Measurements from ENCODE around the gene TMEM182.

Gene TMEM182

GRCh38 chr2:102768253-102768652, 6.4 kb downstream of the TMEM182 start:
- DNase-seq (ENCODE audit: low spot score): no peak

- DNase-seq (ENCODE audit: low spot score): no peak
Measured at GRCh38 chr2:102768892-102769291, 7.1 kb downstream of the TMEM182 start.

GRCh38 chr2:102770506-102770905, 8.7 kb downstream of the TMEM182 start:
- no peak for DNase-seq (ENCODE audit: low spot score)

- no peak for DNase-seq (ENCODE audit: low spot score)
Measured at GRCh38 chr2:102771114-102771513, 9.3 kb downstream of the TMEM182 start.

- DNase-seq (ENCODE audit: low spot score): no peak
Measured at GRCh38 chr2:102772659-102773058, 10.8 kb downstream of the TMEM182 start.

- no peak for DNase-seq (ENCODE audit: low spot score)
Measured at GRCh38 chr2:102773149-102773705, 11.4 kb downstream of the TMEM182 start.

- no peak for DNase-seq (ENCODE audit: low spot score)
Measured at GRCh38 chr2:102778260-102778659, 16.4 kb downstream of the TMEM182 start.

- DNase-seq (ENCODE audit: low spot score): no peak
Measured at GRCh38 chr2:102780467-102780866, 18.6 kb downstream of the TMEM182 start.

- DNase-seq (ENCODE audit: low spot score): no peak
Measured at GRCh38 chr2:102782187-102782586, 20.4 kb downstream of the TMEM182 start.

GRCh38 chr2:102782933-102783332, 21.1 kb downstream of the TMEM182 start:
- no peak for DNase-seq (ENCODE audit: low spot score)

- no peak for DNase-seq (ENCODE audit: low spot score)
Measured at GRCh38 chr2:102783506-102784183, 21.8 kb downstream of the TMEM182 start.

GRCh38 chr2:102784940-102785339, 23.1 kb downstream of the TMEM182 start:
- DNase-seq (ENCODE audit: low spot score): no peak

- DNase-seq (ENCODE audit: low spot score): no peak
Measured at GRCh38 chr2:102788216-102788884, 26.5 kb downstream of the TMEM182 start.

GRCh38 chr2:102788885-102789260, 27.0 kb downstream of the TMEM182 start:
- DNase-seq (ENCODE audit: low spot score): peak; percentile 9

GRCh38 chr2:102789349-102790090, 27.7 kb downstream of the TMEM182 start:
- no peak for DNase-seq (ENCODE audit: low spot score)

GRCh38 chr2:102790091-102790455, 28.2 kb downstream of the TMEM182 start:
- DNase-seq (ENCODE audit: low spot score): no peak

GRCh38 chr2:102792568-102793208, 30.9 kb downstream of the TMEM182 start:
- no peak for DNase-seq (ENCODE audit: low spot score)

- DNase-seq (ENCODE audit: low spot score): no peak
Measured at GRCh38 chr2:102795641-102796040, 33.8 kb downstream of the TMEM182 start.

GRCh38 chr2:102796337-102796736, 34.5 kb downstream of the TMEM182 start:
- no peak for DNase-seq (ENCODE audit: low spot score)

- no peak for DNase-seq (ENCODE audit: low spot score)
Measured at GRCh38 chr2:102797486-102797885, 35.7 kb downstream of the TMEM182 start.

- DNase-seq (ENCODE audit: low spot score): no peak
Measured at GRCh38 chr2:102798181-102798580, 36.4 kb downstream of the TMEM182 start.

- no peak for DNase-seq (ENCODE audit: low spot score)
Measured at GRCh38 chr2:102801098-102801718, 39.4 kb downstream of the TMEM182 start.
